SK-MEL-5 (cell line): ENCODE data around the gene S1PR2. TPM values are rescaled to one million over a fixed set of nuclear protein-coding genes. Genes with fewer than 3 reads are reported as not detected.
"Not testable (repeated sequence)": the region's sequence is repeated elsewhere in the genome, so short reads cannot be mapped to it uniquely, and the experiment has no call there.

ENCODE experiments used
- DNase-seq: peaks from one replicate; pipeline ENCODE4 v3.0.0-alpha.2; 2016; ENCODE audit warnings: low read depth, low spot score
- in situ Hi-C: cut with HindIII; loops from 2 replicates; pipeline ENCODE4 v1.10.0; 2016; ENCODE audit warnings: low sequenced_read_pairs, high pct_unique_total_duplicates, low pct_unique_long_range_greater_than_20kb
- total RNA-seq: library from RNA; depleted of rRNA; stranded (reverse); fragments of >200 nt; shearing (Covaris generic); gene quantifications from 2 replicates; pipeline ENCODE4 v1.2.3, GENCODE V29; 2014

S1PR2 gene
- total RNA-seq, 1 experiment from 2014 or later: 4.9 TPM

DNA sequence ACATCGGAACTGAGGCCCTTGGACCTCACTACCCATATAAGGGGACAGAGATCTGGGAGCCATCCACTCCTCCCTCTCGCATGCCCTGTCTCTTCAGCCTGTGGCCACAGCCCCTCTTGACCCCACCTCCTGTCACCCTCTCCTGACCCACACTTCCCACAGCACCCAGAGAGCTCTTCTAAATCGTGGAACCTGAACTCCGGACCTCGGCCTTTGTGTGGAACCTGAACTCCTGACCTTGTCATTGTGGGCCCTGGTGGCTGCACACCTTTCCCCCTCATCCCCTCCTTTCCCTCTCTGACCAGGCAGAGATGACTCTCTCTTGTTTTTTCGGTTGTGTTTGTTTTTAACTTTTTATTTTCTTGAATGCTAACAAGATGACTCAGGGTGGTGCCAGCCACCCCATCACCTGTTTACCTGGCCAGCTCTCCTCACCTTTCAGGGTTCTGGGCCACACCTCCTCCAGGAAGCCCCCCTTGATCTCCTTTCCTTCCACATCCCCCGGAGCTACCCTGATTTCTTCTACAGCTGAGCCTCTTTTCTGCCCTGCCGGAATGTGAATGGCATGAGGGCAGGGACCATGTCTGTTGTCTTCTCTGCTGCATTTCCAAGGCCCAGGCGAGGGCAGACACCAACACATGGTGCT, 26.0 kb upstream of the S1PR2 start:
- in situ Hi-C loops: no loop called here
- no peak for DNase-seq

DNA sequence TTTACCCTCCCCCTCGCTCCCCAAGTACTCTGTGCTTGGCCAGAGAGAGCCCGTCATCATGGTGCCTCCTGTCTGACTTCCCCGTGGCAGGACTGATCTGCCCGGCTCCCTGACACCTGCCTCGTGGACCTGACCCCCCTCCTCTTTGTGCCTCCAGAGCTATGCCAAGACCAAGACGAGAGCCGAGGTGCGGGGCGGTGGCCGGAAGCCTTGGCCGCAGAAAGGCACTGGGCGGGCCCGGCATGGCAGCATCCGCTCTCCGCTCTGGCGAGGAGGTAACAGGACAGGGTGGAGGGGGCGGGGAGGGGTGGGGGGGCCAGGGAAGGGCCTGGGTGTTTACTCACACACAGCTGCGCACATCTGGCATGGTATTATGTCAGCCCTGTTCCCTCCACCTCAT, 25.4 kb upstream of the S1PR2 start:
- no peak for DNase-seq
- in situ Hi-C loops: no loop called here

DNA sequence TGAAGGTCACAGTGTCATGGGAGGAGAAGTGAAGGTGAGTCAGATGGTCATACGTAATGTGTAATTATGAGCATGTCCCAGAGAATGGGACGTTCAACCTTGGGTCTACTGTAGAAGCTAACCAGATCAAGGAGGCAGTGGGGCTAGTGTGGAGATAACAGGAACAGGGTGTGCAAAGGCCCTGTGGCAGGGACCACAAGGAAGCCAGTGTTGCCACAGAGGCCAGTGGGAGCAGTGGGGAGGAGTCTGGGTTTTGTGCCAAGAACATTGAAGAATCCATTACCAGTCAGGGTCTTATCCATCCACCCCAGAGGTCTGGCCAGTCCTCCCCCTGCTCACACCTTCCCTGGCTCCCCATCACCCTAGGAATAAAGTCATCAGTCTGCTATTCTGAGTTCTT, 24.2 kb upstream of the S1PR2 start:
- in situ Hi-C loops: no loop called here
- no peak for DNase-seq

DNA sequence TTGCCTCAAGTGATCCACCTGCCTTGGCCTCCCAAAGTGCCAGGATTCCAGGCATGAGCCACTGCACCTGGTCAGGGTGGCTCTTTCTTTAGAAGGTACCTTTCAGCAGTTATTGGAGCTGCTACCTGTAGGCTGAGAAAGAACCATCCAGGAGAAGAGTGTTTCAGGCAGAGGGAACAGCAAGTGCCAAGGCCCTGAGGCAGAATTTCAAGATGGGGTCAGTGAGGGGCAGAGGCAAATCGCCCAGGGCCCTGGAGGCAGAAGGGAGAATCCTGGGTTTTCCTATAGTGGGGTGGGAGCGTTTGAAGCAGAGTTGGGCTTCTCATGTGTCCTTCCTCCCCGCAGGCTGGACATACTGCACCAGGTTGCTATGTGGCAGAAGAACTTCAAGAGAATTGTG, 23.1 kb upstream of the S1PR2 start:
- no peak for DNase-seq
- in situ Hi-C loops: no loop called here

DNA sequence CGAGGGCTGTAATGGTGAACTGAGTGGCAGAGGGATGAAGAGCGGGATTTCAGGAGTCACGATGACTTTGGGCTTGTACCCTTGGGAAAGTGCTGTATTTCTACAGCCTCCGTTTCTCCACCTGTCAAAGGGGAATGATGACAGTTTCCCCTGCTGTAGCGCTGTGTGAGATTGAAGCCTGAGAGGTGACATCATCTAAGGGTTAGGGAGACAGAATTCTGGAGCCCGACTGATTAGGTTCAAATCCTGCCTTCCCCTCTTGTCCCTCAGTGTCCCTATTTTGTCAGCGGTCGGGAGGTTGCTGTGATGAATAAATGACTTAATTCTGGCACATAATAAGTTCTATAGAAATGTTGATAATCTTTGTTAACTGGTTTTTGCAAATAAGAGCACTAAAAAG, 21.6 kb upstream of the S1PR2 start:
- no peak for DNase-seq
- in situ Hi-C loops: no loop called here

DNA sequence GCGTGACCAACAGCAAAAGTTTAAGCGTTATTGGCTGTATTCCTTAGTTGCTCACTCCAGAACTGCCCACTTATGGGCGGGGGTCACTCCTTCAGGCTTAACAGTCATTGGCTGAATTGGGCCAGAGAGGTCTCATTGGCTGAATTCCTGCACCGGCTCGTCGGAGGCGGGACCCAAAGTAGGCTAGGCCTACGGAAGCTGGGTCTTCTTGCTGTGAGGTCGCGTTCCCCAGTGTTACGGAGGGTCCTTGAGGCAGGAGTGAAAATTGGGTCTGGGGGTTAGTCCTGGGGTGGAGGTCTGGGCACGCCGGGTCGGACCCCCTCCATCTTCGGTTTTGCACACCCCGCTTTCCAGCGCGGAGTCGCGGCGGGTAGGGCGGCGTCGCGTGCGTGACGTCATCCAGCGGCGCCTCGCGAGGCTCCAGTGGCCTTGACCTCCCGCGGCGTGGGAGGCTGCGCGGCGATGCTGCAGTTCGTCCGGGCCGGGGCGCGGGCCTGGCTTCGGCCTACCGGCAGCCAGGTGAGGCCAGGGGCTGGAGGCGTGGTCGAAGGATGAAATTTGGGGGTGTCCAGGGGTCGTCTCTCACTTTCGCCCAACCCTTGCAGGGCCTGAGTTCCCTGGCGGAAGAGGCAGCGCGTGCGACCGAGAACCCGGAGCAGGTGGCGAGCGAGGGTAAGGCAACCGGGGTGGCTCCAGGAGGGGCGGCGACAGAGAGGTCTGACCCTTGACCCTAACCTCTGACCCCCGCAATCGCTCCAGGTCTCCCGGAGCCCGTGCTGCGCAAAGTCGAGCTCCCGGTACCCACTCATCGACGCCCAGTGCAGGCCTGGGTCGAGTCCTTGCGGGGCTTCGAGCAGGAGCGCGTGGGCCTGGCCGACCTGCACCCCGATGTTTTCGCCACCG, 20.9 kb upstream of the S1PR2 start, which contains the start of gene MRPL4:
MRPL4 (plus strand) TSS at position 423 of the 903 bp plus-strand sequence; CDS start at position 463, 40 bp downstream.
- in situ Hi-C loops: no loop called here

DNA sequence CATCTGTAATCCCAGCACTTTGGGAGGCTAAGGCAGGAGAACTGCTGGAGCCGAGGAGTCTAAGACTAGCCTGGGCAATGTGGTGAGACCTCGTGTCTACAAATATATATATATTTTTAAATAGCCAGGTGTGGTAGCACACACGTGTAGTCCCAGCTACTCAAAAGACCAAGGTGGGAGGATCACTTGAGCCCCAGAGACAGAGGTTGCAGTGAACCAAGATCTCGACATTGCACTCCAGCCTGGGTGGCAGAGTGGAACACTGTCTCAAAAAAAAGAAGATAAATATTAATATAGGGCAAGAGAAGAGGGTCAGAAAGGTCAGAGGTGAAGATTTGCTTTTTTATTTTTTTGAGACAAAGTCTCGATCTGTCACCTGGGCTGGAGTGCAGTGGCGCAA, 15.4 kb upstream of the S1PR2 start:
- in situ Hi-C loops: no loop called here
- no peak for DNase-seq

More for the DNA sequence above, 20.9 kb upstream of the S1PR2 start, which contains the start of gene MRPL4:
- peak; percentile 98 for DNase-seq

DNA sequence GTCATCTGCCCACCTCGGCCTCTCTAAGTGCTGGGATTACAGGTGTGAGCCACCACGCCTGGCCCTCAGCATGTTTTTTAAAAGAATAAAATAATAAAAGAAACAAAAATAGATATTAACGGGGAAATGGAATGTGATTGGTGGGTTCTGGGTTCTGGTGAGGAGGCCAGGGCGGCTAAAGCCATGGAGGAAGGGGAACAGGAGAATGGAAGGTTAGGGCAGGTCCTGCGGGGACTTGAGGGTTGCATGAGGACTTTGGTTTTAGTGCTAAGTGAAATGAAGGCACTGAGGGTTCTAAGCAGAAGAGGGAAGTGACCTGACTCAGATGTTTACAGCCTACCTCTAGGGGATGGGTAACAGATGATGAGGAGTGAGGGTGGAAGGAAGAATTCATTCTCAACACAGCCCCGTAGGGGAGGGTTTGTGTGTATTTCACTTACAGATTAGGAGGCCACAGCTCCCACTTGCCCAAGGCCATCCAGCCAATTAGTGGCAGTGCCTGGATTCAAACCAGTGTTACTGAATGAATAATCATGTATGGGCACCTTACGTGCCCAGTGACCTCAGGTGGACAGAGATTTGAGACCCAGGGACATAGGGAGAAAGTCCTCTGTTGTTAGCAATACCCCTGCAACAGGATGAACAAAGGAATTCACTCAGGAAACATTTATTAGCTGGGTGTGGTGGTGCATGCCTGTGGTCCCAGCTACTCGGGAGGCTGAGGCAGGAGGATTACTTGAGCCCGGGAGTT, 14.2 kb upstream of the S1PR2 start:
- DNase-seq: no peak
- in situ Hi-C loops: no loop called here

DNA sequence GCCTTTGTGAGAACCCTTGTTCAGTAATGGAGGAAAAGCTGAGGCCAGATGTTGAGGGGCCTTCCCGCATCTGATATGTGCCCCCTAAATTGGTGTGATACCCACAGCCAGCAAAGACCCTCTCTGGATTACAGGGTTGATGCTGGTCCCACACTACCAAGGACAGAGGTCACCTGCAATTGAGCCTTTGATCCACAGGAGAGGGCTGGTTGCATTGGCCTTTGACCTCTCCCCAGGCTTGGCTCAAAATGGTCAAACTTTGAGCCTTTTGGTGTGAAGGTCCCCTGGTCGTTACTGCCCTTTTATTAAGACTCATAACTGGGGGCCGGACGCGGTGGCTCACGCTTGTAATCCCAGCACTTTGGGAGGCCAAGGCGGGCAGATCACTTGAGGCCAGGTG, 12.5 kb upstream of the S1PR2 start:
- in situ Hi-C loops: no loop called here
- no peak for DNase-seq

DNA sequence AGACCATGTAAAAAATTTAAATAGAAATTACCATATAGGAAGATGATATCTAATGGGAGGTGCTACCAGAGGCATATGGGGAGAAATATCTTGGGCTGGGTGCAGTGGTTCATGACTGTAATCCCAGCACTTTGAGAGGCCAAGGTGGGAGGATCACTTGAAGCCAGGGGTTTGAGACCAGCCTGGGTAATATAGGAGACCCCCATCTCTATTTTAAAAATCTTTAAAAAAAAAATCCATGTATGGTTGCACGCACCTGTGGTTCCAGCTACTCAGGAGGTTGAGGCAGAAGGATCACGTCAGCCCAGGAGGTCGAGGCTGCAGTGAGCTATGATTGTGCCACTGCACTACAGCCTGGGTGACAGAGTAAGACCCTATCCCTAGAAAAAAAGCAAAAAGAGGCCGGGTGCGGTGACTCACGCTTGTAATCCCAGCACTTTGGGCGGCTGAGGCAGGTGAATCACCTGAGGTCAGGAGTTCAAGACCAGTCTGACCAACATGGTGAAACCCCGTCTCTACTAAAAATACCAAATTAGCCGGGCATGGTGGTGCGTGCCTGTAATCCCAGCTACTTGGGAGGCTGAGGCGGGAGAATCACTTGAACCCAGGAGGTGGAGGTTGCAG, 10.8 kb upstream of the S1PR2 start:
- in situ Hi-C loops, DNase-seq: not testable (repeated sequence)

DNA sequence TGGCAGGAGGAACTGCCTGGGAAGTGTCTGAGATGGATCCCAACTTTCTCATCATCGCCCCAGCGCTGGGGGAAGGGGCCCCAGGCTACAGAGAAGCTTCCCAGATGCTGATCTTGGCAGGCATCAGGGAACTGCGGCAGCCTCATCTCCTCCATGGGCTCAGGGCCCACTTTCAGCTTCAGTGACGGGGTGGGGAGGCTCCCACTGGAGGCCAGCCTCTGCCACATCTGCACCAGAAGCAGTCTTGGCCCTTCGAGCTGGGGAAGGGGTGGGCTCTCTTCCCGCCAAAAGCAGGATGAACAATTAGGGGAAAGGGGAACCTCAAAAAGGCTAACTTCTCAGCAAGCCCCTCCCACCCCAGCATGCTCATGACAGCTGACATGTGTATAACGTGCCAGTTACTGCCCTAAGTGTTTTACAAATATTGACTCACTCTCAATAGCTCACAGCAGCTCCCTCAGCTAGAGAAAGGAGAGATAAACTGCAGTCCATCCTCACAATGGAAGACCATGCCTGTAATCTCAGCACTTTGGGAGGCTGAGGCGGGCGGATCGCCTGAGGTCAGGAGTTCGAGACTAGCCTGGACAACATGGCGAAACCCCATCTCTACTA, 7.1 kb upstream of the S1PR2 start:
- DNase-seq: no peak
- in situ Hi-C loops: no loop called here

DNA sequence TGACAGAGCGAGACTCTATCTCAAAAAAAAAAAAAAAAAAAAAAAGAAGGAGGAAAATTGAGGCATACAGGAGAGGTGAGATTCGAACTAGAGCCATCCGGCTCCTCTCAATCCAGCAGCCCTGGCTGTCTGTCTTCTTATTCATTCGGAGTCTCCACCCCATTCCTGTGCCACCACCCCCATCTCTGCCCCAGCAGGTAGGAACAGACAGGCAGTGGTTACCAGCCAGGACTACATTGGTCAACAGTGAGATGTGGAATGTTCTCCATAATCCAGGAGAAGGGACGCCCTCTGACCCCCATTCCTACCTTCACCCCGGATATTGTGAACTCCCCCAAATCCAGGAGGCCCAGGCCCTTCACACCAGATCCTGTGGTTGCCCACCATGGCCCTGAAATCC, 6.6 kb upstream of the S1PR2 start:
- no peak for DNase-seq
- in situ Hi-C loops: no loop called here

DNA sequence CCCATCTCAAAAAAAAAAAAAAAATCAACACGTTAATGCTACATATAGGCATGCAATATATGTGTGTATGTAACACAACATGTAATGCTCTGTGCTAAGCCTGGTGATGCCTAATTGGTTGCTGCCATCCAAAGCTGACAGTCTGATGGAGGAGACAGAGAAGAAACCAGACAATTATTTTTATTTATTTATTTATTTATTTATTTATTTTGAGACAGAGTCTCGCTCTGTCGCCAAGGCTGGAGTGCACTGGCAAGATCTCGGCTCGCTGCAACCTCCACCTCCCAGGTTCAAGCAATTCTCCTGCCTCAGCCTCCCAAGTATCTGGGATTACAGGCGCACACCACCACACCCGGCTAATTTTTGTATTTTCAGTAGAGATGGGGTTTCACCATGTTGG, 4.3 kb upstream of the S1PR2 start:
- in situ Hi-C loops, DNase-seq: not testable (repeated sequence)

DNA sequence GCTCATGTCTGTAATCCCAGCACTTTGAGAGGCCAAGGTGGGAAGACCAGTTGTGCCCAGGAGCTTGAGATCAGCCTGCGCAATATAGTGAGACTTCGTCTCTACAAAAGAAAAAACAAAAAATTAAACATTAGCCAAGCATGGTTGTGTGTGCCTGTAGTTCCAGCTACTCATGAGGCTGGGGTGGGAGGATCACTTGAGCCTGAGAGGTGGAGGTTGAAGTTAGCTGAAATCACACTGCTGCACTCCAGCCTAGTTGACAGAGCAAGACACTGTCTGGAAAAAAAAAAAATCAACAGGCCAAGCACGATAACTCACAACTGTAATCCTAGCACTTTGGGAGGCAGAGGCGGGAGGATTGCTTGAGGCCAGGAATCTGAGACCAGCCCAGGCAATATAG, 3.9 kb upstream of the S1PR2 start:
- in situ Hi-C loops: no loop called here

DNA sequence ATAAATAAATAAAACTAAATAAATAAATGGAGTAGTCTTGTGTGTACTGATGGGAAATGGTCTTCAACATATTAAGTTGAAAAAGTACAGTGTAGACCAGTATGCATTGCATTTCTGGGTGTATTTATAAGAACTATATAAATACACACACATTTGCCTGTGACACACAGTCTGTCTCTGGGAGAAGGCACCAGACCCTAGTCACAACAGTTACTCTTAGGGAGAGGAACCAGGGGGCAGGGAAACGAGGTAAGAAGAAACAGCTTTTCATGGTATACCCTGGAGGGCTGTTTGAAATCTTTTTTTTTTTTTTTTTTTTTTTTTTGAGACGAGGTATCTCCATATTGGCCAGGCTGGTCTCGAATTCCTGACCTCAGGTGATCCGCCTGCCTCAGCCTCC, 2.8 kb upstream of the S1PR2 start:
- in situ Hi-C loops: no loop called here
- no peak for DNase-seq

More for the DNA sequence above, 3.9 kb upstream of the S1PR2 start:
- no peak for DNase-seq

DNA sequence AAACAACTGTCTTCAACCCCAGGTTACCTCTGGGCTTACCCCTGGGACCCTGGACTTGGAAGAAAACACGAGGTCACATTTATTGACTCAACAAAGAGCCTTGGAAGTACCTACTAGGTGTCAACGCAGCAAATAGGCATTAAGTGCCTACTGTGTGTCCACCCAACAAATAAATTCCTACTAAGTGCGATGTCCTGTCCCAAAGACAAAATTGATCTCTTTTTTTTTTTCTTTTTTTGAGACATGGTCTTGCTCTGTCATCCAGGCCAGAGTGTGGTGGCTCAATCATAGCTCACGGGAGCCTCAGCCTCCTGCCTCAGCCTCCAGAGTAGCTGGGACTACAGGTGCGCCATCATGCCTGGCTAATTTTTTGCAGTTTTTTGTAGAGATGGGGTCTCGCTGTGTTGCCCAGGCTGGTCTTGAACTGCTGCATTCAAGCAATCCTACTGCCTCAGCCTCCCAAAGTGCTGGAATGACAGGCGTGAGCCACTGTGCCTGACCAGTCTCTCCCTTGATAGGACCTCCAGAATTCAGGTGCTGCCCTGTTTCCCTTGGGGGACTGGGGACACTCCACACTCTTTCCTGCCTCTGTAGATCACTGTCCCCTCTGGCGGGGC, 589 bp upstream of the S1PR2 start:
- in situ Hi-C loops: no loop called here
- DNase-seq: no peak
